HG03457 (cell line): ENCODE measurements around the gene CSKMT.
A peak's percentile ranks its signal among the peaks of the same experiment; 100 is the strongest.
"Not testable (repeated sequence)": the region's sequence is repeated elsewhere in the genome, so short reads cannot be mapped to it uniquely, and the experiment has no call there.

Experiments used
- ATAC-seq: cut with Tn5 transposase; IDR thresholded peaks from one replicate; pipeline ENCODE4 v1.9.1; 2021; ENCODE audit warnings: moderate number of reproducible peaks; ENCODE audit not compliant: unreplicated experiment

Gene CSKMT, protein sequence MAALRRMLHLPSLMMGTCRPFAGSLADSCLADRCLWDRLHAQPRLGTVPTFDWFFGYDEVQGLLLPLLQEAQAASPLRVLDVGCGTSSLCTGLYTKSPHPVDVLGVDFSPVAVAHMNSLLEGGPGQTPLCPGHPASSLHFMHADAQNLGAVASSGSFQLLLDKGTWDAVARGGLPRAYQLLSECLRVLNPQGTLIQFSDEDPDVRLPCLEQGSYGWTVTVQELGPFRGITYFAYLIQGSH

DNA sequence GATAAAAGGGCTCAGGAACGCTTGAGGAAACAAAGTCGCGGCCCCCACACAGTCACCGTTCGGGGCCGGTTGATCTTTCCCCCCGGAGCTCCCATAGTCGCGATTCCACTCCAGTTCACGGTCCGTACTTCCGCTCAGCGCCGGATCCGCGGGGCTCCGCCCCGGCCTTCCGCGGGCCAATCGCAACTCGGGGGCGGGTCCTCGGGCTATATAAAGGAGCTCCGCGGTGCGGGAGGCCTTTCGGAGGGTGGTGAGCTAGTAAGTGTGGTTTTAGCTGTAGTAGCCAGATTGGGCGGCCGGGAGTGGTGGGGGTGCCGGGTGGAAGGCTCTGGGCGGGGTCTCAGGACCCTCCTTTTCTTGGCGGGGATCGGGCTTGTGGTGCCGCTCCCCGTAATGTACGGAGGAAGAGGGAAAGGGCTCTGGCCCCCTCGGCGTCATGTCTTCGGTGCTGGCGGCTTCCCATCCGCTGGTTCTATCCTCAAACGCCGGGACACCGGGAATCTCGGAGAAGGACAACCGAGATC is at the start of gene CSKMT, which contains the start of gene C11orf98:
CSKMT (plus strand) TSS at position 238 of the 524 bp plus-strand sequence. CDS start 568 bp downstream, outside the sequence.
C11orf98 (minus strand) TSS at position 136 of the 524 bp plus-strand sequence; CDS start at position 95, 41 bp downstream.
- ATAC-seq, result peak; percentile 74

DNA sequence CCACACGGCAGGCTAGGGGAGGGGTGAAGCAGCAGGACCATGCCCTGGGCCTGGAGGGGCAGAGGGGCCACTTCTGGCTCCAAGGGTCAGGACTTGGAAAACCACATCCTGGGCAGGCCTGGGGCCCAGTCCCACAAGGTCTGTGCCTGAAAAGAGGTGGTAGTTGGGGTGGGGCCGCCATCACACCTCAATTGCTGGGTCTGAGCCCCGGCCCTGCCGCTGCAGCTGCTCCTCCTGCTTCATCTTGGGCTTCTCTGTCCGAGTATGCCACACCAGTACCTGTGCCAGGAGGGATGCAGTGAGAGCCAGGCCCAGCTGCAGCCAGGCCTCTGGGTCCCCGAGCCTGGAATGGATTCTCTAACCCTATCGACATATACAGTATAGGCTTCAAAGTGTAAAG is 49.6 kb upstream of the CSKMT start:
- no peak for ATAC-seq

DNA sequence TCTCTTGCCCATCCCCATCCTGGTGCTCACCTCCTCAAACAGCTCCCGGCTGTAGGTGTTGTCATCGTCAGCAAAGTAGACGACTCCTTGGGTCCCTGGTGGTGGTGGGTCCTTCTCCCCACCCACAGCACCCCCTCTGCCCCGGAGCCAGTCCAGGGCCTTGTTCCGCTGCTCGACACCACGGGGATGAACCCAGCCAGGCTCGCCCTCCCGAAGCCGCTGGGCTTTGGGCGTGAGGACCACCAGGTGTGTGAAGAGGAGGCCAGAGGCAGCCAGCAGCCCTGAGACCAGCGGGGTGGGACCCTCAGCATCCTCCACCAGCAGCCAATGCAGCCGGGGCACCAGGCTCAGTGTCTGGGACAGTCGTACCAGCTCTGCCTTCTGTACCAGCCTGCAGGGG is 48.2 kb upstream of the CSKMT start:
- not testable (repeated sequence) for ATAC-seq

DNA sequence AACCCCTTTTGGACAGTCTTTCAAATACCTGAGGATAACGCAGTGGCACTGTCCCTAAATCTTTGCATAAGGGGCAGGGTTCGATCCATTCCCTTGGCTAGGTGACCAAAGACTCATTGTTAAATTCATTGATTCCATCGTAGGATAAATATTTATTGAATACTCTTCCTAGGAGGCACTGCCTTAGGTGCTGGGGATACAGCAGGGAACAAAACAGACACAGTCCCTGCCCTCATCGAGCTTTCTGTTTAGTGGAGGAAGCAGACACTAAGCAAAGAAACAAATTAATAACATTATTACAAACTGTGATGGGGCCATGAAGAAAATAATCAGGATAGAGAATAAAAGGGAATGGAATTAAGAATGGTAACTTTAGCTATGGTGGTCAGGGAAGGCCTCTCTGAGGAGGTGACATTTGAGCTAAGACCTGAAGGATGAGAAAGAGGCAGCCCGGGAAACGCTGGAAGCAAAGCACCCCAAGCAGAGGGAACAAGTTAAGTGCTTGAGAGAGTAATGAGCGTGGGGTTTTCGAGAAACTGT is 44.0 kb upstream of the CSKMT start:
- ATAC-seq, result no peak

DNA sequence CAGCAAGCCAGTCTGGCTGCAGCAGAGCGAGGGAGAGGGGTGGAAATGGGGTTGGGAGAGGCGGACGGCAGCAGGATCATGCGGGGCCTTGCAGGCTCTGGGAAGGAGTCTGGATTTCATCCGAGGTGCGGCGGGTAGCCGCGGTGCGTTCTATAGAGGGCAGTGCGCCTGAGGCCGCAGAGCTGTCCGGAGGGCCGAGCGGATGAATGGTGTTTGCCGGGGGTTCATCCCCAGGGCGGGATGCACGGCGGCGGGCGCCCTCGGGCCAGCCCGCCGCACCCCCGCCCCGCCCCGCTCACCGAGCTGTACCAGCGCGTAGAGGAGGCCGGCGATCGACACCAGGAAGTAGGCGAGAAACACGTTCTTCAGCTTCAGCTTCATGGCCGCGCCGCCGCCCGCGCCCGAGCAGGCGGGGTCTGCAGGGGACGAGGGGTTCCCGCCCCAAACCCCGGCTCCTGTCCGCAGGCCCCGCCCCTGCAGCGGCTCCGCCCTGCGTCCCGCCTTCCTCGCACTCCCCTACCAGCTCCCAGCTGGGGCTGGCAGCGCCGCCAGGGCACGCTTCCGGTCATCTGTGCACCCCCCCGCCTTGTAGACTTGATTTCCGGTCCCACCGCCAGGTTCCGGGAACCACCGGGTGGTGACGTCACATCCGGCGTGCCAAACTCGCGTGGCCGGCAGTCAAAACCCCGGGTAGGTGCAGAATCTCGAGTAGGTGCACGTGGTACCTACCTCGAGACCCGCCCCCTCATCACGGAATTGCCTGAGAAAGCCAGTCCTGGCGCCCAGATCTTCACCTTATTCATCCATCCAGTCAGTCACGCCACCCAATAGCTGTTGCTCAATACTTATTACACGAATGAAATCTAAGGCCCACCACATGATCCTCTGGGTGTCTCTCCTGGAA is 43.3 kb upstream of the CSKMT start, which contains the start of gene B3GAT3:
B3GAT3 (minus strand) TSS at position 420 of the 904 bp plus-strand sequence; CDS start at position 381, 39 bp downstream.
- peak; percentile 79 for ATAC-seq

DNA sequence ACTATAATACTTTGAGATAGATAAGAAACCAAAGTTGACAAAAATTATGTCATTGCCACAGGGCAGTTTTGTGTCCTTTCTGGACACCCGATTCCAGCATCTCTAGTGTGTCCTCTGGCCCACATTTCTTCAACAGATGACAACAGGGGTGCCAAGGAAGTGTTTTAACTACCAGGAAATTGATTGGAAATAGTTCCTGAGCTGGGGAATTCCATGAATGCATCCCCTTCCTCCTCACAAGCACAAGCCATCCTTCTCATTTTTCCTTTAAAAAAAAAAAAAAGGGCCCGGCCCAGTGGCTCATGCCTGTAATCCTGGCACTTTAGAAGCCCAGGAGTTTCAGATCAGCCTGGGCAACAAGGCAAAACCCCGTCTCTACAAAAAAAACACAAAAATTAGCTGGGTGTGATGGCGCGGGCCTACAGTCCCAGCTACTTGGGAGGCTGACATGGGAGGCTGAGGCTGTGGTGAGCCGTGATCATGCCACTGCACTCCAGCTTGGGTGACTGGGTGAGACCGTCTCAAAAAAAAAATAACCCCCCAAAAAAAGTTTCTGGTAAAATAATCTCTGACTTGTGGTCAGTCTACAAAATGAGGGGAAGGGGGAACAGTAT is 42.5 kb upstream of the CSKMT start:
- no peak for ATAC-seq

DNA sequence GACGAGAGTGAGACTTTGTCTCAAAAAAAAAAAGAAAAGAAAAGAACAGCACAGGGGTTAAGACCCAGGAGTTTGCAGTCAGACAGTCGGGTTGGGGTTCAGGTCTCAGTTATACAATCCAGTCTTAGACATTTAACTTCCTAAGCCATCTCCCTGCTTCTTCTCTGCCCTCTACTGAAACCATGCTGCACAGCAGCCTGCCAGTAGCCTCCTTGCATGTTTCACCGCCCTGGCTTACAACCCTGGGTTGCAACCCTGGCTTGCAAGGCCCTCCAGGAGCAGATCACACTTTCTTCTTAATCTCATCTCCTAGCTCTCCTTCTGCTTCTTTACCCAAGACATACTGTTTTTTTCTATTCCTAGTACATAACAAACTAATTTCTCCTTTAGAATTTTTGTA is 37.4 kb upstream of the CSKMT start:
- no peak for ATAC-seq

DNA sequence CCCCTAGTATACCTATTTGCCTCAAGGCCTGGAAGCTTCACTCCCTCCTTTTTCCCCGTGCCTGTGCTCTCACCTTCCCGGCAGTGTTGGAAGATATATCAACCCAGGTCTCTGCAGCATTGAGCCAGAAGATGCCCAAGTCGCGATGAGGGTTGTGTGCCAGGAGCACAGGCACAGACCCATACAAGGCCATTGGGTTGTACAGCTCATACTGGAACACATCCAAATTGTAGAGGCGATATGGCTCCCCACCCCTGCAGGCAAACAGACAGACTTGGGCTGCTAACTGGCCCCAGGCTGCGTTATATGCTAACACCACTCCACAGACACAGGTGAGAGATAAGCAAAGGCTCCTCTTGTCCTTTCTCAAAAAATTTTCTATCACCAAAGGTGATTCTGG is 32.6 kb upstream of the CSKMT start:
- no peak for ATAC-seq

DNA sequence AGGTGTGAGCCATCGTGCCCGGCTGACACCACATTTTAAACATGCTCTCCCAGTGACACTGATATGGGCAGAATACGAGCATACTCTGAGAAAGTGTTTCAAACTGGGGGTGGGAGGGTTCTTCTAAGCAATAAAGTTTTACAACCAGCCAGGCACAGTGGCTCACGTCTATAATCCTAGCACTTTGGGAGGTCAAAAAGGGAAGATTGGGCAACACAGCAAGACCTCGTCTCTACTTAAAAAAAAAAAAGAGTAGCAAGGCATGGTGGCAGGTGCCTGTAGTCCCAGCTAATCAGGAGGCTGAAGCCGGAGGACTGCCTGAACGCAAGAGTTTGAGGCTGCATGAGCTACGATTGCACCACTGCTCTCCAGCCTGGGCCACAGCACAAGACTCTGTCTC is 20.9 kb upstream of the CSKMT start:
- ATAC-seq, result no peak

DNA sequence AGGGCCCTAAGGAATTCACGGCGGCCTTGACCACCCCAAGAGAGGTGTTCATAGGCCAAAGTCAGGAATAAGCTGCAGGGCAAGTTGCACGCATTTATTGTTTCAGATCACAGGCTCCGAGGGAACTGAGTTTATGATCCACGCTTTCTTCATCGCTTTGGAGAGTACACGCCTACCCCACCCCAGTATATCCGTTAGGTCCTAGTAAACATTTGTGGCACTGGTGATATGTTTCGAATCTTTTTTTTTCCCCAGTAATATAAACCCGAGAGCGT is 19.5 kb upstream of the CSKMT start:
- no peak for ATAC-seq

DNA sequence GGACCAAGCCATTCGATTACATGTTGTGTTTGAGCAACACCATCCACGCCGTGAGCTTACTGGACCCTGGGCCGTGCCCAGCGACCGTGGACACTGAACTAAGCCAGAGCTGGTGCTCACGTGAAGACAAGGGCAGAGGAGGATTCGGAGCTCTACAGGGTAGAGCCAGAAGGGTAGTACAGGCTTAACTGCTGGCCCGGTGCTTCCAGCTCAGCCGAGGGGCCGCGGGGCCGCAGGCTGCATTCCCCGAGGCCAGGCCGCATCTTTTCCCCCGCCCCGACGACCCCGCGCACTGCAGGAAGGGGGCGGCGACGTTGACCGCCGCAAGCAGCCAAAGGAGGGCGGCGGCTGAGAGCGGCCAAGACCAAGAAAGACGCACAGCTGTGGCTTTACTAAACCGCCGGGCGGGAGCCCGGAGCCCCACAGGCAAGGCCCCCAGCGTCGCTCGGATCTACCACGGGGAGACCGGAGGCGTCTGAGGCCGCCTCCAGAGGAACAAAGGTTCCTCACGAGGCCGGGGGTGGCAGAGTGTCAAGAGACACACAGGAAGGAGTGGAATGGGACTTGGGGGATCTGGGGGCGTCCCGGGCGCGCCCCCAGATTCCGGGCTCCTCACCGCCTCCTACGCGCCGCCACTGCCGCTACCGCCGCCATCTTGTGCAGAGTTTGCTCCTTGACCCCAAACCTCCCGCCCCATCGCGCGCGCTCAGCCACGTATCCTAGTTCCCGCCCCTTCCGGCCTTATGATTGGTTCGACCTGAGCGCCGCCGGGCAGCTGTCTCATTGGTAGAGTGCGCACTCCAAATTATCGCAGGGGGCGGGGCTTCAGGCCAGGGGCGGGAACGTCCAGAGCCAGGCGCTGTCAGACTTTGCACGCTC is 18.9 kb upstream of the CSKMT start, which contains the start of gene GANAB:
GANAB (minus strand) TSS at position 668 of the 879 bp plus-strand sequence; CDS start at position 654, 14 bp downstream.
- ATAC-seq, result peak; percentile 69

DNA sequence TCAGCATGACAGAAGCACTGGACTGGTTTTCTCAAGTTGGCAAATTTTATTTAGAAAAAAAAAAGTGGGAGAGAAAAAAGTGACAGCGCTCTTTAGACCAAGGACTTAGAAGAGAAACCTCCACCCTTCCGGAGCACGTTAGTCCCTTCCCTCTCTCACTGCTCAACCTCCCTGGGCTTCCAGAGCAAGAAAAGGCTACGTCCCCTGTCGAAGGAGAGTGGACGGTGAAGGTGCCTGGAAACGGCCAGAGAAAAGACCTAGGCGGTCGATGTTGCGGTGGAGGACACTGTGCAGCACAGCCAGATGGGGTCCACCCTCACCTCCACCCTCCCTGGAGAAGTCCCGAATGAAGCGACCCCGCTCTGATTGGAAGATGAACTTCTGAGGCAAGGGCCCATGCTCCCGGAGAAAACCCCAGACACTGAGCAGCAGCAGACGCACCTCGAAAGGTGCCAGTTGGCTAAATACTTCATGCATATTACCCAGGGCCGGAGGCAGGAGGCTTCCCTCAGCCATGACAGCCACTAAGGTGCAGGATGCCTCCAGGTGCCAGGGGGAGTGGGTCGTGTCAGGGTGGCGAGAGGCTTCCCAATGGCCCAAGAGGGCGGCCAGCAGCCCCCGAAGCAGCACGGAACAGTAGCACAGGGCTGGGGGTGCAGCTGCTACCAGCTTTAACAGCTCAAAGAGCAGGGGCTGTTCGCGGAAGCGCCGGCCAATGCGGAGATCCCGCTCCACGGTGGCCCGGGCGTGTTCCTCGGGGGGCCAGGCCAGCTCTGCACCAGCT is 18.1 kb upstream of the CSKMT start:
- ATAC-seq, result no peak

DNA sequence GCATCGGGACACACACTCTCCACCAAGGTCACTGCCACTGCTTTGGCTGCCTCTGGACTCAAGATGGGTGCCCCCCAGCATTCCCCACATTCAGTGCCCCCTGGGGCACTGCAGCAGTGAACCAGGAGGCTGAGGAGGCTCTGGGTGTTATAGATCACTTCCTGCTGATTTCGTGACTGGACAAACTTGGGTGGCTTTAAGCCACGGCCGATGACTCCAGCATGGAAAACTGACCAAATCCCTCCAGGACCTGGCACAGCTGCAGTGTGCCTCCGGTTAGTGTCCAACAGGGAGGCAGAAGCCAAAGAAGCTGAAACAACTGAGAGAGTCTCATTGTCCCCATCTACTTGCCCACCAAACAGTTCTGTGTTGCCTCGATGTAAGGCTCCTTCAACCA is 17.5 kb upstream of the CSKMT start:
- no peak for ATAC-seq

DNA sequence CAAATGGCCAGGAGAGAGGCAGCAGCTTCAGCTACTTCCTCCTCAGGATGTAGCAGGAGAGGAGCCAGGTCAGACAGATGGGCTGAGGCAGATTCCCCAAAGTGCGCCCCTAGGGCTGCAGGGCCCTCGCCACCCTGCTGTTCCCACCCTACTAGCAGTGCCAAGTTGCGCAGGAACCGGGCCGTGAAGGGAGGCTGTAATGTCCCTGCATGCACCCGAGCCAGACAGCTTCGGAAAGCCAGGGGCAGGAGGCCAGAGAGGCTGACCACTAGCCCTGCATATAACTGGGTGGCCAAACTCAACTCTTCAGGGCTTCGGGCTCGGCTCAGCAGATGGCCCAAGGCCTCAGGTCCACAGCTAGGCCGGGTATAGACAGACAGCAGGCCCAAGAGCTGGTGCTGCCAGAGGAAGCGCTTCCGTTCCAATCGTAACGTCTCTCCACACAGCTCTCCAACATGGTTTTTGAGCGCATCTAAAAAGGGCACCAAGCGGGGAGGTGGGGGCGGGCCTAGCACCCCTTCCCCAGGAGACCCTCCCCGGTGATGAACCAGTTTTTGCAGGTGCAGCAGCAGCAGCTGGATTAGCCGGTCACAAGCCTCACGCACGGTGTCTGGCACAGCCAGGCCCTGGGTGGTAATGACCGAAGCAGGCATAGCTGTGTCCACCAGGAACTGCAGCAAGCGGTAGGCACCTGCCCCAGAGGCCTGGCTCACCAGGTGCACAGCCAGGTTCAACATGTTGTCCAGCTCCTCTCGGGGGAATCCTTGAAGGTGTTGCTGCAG is 16.7 kb upstream of the CSKMT start:
- ATAC-seq, result no peak

DNA sequence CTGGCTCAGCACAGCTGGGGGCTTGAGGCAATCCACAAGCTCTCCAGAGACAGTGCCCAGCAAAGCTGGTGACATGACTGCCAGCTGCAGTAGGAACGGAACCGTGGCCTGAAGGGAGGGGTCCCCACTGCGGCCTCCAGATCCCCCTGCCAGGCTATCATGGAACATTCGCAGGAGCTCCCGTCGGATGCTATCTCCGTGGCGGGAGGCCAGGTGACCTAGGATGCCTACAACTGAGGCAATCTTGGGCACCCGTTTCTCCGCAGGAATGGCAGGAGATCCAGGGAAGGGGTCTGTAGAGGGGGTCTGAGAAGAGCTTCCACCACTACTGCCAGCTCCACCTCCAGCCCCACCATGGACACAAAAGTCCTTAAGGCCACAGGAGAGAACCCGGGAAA is 16.1 kb upstream of the CSKMT start:
- ATAC-seq, result no peak

DNA sequence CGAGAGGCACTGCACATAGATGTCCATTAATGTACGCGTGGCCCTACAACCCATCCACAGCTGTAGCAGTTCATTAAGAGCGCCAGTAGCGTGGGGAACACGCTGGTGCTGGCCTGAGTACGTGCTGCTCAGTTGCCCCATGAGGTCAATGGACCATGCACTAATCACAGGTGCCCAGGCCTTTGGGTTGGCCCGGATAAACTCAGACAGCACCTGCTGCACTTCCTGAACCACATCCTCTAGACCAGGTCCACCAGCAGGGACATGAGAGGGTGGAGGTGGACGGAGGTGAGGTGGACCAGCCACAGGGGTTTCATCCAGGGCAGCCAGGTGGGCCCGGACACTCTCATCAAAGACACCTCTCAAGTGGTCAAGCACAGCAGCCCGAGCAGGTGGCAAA is 15.6 kb upstream of the CSKMT start:
- no peak for ATAC-seq

DNA sequence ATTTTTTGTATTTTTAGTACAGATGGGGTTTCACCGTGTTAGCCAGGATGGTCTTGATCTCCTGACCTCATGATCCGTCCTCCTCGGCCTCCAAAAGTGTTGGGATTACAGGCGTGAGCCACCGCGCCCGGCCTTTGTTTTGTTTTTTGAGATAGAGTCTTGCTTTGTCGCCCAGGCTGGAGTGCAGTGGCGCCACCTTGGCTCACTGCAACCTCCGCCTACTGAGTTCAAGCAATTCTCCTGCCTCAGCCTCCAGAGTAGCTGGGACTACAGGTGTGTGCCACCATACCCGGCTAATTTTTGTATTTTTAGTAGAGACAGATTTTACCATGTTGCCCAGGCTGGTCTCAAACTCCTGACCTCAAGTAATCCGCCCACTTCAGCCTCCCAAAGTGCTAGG is 14.8 kb upstream of the CSKMT start:
- not testable (repeated sequence) for ATAC-seq

DNA sequence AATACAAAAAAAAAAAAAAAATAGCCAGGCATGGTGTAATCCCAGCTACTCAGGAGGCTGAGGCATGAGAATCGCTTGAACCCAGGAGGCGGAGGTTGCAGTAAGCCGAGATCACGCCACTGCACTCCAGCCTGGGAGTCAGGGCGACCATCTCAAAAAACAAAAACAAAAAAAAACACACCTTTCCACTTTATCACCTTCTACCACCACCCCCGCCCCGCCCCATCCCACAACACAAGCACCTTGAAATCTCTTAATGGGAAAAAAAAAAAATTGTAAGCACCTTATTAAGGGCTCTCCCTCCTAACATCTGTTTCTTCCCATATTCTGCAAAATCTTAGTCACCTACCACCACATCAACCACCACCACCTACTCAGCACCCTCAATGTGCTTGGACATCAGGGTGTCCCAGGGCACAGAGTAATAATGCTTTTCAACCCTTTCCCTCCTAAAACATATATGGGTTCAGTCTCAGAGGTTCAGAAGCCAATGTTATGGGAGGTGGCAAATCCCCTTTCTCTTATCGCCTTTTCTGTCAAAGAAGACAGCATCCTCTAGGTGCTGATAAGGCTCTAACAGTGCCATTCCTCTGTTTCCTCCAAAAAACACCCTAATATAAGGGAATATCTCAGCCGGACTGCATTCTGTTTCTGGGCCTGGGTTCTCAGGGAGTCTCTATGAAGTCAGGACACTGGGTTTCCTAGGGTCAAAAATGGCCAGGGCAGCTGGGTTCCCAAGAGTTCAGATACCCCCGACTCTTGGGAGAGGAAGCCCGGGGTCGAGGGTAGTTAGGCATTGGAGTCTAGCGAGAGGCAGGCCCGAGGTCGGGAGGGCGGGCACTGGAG is 12.7 kb upstream of the CSKMT start:
- ATAC-seq, result no peak
